ACC112 (cell line): ENCODE results near the gene ABCB6.
A peak's percentile ranks its signal among the peaks of the same experiment; 100 is the strongest.

Experiments used
- H2AFZ ChIP-seq: fragments of 200-600 bp; sonication (generic); one replicate; pipeline ENCODE4 v1.6.0; 2017; ENCODE audit warnings: antibody characterized with exemption, low read length; ENCODE audit not compliant: unreplicated experiment
- H3K27ac ChIP-seq: fragments of 200-600 bp; sonication (generic); 2 replicates; pipeline ENCODE4 v1.5.1; 2014; ENCODE audit warnings: low read depth, mild to moderate bottlenecking, antibody characterized with exemption, low read length, moderate library complexity
- H3K27me3 ChIP-seq: fragments of 200-600 bp; sonication (generic); 2 replicates; pipeline ENCODE4 v1.6.1; 2014; ENCODE audit warnings: mild to moderate bottlenecking, antibody characterized with exemption, low read length, moderate library complexity, mixed read lengths; ENCODE audit not compliant: insufficient read depth
- H3K36me3 ChIP-seq: fragments of 200-600 bp; sonication (generic); 2 replicates; pipeline ENCODE4 v1.6.1; 2016; ENCODE audit warnings: mild to moderate bottlenecking, antibody characterized with exemption, low read length, moderate library complexity, mixed read lengths; ENCODE audit not compliant: insufficient read depth
- H3K4me1 ChIP-seq: fragments of 200-600 bp; sonication (generic); one replicate; pipeline ENCODE4 v1.6.1; 2016; ENCODE audit warnings: low read length, mixed read lengths; ENCODE audit not compliant: insufficient read depth, unreplicated experiment, control insufficient read depth
- H3K4me3 ChIP-seq: fragments of 200-600 bp; sonication (generic); 2 replicates; pipeline ENCODE4 v1.5.1; 2014; ENCODE audit warnings: mild to moderate bottlenecking, low read depth, low read length
- H3K79me2 ChIP-seq: fragments of 200-600 bp; sonication (generic); one replicate; pipeline ENCODE4 v1.6.0; 2016; ENCODE audit warnings: low read length; ENCODE audit not compliant: control insufficient read depth, unreplicated experiment, insufficient read depth

Gene ABCB6

DNA sequence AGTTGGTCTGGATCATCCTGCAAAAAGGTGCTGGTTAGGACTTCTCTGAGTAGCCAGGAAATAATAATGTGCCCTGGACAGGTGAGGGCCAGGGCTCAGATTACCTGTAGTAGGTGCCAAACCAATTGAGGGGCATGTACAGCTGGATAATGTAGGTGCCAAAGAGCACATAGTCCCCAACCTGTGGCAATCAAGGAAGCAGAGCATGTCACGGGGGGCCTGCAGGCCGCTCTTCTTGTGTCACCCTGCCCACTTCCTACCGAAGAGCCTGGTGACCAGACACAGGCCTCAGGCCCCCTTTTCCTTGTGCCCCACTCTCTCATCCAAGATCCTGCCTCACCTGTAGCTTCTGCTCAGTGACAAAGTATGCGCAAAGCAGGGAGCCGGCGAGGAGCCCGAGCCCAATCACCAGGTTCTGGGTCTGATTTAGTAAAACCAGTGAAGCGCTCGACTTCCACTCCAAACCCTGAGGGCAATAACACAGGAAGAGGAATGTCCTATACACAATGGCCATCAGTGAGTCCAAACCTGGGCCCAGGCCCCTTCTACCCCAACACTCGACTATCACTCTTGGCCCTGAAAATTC lies 5.2 kb downstream of the ABCB6 start:
- H2AFZ ChIP-seq, result no peak overlapping the region
- H3K36me3 ChIP-seq, result peaks cover 16% of the 10 kb centered on the region; the same call in 1 of the 2 replicates
- no peaks in the 10 kb centered on the region for H3K27me3 ChIP-seq
- H3K27ac ChIP-seq, result no peak overlapping the region
- no peak overlapping the region for H3K4me3 ChIP-seq
- H3K79me2 ChIP-seq, result peaks cover 9% of the 10 kb centered on the region
- peaks cover 18% of the 10 kb centered on the region for H3K4me1 ChIP-seq

DNA sequence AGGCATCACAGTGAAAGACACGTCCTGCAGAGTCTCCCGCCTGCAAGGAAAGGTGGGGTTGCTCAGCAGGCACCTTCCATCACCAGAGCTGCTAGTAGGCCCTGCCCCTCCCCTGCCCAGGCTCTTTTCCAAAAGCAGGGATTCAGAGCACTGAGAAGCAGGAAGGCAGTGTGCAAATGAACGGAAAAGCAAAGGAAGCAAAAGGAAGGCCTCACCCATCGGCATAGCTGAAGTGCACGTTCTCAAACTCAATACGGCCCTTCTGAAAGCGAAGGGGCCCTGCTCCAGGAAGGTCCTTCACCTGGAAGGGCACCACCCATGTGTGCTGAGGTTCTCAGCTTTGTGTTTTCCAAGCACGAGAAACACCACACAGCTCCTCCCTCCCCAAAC lies 5.7 kb downstream of the ABCB6 start:
- Histone ChIP-seq H3K27ac (no peak overlapping the region), H3K36me3 (peaks cover 16% of the 10 kb centered on the region; the same call in 1 of the 2 replicates)

DNA sequence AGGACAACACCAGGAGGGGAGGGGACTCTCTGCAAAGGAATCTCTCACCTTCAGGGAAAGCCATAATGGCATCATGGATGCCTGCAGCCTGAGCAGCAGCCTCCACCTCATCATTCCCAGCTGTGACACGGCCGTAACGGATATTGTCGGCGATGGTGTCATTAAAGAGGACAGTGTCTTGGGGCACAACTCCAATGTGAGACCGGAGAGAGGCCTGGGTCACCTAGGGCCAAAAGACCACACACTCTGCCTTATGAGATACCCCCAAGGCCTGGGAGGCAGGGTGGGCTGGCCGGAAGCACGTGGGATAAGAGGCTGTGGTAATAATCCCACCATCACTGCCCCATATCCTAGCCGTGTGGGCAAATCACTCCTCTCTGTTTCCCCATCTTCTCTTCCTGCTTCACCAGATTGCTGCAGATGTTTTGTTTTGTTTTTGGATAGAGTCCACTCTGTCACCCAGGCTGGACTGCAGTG lies 7.8 kb downstream of the ABCB6 start:
- Histone ChIP-seq H3K4me1 (peaks cover 22% of the 10 kb centered on the region), H3K27ac (no peak overlapping the region), H3K79me2 (peaks cover 2% of the 10 kb centered on the region), H3K27me3 (no peaks in the 10 kb centered on the region), H3K36me3 (peaks cover 14% of the 10 kb centered on the region; the same call in 1 of the 2 replicates), H3K4me3 (no peak overlapping the region), H2AFZ (no peak overlapping the region)

More for the DNA sequence above, 5.7 kb downstream of the ABCB6 start:
- Histone ChIP-seq H3K79me2 (peaks cover 9% of the 10 kb centered on the region), H2AFZ (no peak overlapping the region), H3K4me1 (peaks cover 24% of the 10 kb centered on the region), H3K27me3 (no peaks in the 10 kb centered on the region), H3K4me3 (no peak overlapping the region)

DNA sequence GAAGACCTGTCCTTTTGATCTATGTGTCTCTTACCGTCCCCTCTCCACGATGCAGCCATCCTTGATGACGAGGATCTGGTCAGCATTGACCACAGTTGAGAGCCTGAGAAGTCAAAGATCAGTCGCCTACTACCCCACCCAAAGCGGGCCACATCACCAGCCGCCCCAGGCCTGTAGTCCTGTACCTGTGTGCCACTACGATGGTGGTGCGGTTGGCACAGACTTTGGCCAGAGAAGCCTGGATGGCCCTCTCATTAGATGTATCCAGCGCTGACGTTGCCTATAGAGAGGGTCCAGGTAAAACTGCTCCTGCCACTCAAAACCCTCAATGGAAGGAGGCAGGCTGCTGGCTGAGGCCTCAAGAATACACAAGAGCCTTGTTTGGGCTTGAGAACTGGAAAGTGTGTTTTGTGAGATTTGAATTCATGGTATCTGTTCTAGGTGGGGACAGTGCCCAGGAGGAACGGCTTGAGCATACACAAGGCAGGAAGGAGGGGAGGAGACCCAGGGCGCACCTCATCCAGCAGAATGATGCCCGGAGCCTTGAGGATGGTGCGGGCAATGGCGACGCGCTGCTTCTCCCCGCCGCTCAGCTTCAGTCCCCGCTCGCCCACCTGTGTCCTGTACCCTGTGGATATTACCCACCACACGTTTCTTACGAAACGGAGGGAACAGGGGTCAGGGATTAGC lies 8.4 kb downstream of the ABCB6 start:
- Histone ChIP-seq H3K36me3 (peaks cover 11% of the 10 kb centered on the region; the same call in 1 of the 2 replicates), H3K4me1 (peaks cover 23% of the 10 kb centered on the region), H3K27ac (no peak overlapping the region)

DNA sequence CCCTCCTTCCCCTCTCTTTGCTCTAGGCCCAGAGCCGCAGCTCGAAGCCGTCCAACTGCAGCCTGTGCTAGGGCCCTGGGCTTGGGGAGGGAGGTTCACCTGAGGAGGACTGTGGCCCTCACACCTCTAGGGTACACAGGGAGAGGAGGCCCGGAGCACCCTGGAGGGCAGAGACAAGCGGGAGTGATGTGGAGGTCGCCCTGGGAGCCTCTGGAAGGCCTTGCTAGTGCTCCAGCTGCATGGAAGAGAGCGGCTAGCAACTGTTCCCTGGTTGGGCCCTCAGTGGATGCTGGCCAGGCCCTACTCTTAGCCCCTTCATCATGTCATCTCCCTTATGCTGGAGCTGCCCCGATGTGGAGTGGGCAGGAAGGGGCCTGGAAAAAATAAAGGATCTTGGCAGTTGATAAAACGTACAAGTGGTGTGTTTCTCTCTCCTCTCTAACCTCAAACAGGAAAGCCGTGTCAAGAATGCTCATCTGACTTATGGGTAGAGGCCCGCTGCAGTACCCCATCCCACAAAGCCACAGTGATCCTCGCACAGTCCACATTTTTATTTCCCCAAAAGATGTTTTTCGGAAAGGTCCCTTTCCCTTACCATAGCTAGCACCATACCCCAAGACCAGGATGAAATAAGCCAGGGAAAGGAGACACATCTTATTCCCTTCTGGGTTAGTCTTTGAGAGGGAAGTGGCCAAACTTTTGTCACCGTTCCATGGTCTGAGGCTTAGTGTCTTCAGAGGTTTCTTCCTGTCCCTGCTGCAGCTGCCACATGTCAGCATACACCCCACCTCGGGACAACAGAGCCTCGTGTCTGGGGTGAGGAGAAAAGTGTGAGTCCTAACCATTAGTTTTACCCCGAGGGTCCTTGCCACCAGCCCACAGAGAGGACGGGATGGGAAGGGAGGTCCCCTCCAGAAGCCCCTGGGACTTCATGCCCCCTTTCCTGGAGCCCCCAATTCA lies 9.2 kb downstream of the ABCB6 start:
- Histone ChIP-seq H3K36me3 (peaks cover 5% of the 10 kb centered on the region; the same call in 1 of the 2 replicates), H3K4me3 (no peak overlapping the region), H3K27ac (no peak overlapping the region), H3K27me3 (no peaks in the 10 kb centered on the region), H3K79me2 (no peaks in the 10 kb centered on the region), H3K4me1 (peaks cover 23% of the 10 kb centered on the region), H2AFZ (no peak overlapping the region)

More for the DNA sequence above, 8.4 kb downstream of the ABCB6 start:
- H3K79me2 ChIP-seq, result no peaks in the 10 kb centered on the region
- H2AFZ ChIP-seq, result no peak overlapping the region
- H3K27me3 ChIP-seq, result no peaks in the 10 kb centered on the region
- H3K4me3 ChIP-seq, result no peak overlapping the region

DNA sequence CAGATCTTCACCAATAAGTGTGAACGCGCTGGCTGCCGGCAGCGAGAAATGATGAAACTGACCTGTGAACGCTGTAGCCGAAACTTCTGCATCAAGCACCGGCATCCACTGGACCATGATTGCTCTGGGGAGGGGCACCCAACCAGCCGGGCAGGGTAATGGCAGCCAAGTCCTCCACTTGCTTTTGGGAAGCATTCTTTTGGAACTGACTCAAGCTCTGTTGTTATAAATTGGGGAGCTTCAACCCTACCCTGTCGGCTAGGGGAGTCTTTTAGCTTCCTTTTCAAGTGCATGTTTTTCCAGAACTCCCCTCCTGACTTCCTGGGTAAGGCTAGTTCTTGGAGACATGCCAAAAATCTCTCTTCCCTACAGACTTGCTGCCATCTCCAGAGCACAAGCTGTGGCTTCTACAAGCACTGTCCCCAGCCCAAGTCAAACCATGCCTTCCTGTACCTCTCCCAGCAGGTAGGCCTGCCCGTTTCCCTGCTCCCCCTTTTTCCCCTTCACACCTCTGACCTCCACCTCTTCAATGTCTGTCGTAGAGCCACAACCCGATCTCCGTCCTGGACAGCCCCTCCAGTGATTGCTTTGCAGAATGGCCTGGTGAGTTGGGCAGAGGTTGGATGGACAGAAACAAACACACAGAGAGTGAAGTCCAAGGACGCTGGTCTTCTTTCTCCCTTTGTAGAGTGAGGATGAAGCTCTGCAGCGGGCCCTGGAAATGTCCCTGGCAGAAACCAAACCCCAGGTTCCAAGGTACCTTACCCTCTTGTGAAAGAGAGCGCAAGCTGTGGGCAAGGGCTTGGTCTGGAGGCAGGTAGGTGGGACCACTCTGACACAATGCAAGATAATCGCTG lies 10.6 kb downstream of the ABCB6 start:
- H3K4me1 ChIP-seq, result peaks cover 23% of the 10 kb centered on the region
- H3K27me3 ChIP-seq, result no peaks in the 10 kb centered on the region
- H3K36me3 ChIP-seq, result peaks cover 2% of the 10 kb centered on the region; the same call in 1 of the 2 replicates
- 0 out of 2 replicates have a peak overlapping the region, but pooled peaks have one; percentile 25 for H3K27ac ChIP-seq
- no peak overlapping the region for H2AFZ ChIP-seq
- H3K4me3 ChIP-seq, result peak overlapping the region; percentile 86
- H3K79me2 ChIP-seq, result no peaks in the 10 kb centered on the region

DNA sequence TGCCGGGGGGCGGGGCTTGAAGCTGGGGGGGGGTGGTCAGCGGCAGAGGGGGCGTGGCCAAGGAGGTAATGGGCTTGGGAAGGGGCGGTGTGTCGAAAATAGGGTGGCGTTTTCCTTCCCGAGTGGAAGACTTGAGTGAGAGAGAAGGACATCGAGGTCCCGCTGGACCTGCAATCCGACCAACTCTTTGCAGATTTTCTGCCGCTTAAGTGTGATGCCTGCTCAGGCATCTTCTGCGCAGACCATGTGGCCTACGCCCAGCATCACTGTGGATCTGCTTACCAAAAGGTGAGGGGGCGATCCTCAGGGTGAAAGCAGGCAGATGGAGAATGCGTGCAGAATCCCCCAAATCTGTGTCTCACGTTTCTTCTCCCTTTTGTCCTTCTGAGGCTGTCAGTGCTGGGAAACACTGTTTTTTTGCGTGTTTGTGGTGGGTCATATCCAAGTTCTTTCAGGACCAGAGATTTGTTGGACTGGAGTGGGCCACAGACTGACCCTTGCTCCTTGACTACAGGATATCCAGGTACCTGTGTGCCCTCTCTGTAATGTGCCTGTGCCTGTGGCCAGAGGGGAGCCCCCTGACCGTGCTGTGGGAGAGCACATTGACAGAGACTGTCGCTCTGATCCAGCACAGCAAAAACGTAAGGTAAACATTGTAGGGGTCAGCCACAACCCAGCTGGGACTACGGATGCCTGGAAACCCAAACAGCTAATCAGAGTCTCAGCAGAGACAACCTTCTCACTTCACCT lies 11.4 kb downstream of the ABCB6 start:
- no peak overlapping the region for H2AFZ ChIP-seq

DNA sequence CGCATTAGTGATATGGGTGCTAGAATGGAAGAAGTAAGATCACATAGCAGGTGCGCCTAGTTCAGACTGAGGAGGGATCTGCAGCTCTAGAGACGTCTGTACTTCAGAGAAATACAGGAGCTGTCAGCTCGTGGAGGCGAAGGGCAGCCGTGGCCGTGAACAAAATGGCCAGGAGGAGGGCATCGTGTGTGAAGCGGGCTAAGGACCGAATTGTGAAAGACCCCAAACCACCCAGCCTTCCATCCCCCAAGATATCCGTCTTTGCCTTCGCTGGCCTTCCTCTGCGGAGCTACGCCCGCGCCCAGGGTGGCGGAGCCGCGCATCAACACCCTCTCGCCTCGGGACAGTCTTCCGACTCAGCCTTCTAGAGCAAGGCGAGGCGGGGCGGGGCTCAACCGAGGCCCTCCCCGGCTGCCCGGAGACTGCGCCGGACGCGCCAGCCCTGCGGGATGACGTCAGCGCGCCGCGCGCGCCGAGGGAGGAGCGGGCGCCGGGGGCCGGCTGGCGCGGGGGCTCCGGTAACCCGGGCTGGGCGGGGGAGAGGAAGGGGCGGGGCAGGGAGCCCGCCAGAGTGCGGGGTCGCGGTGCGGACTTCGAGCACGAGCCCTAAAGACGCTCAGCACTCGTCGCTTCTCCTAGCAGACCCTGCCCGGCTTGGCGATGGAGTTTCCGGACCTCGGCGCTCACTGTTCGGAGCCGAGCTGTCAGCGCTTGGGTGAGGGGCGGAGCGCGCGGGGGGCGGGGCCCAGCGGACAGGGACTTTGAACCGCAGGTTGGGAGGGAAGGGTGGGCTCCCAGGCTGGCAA lies 12.2 kb downstream of the ABCB6 start, which contains the start of gene ZFAND2B:
ZFAND2B (plus strand) TSS at position 455 of the 806 bp plus-strand sequence; CDS start at position 661, 206 bp downstream.
- Histone ChIP-seq H3K36me3 (peaks cover 2% of the 10 kb centered on the region; the same call in 1 of the 2 replicates), H3K27ac (peak within 1 kb of the TSS; percentile 71), H2AFZ (peak within 1 kb of the TSS; percentile 88), H3K4me1 (peaks cover 23% of the 10 kb centered on the region), H3K27me3 (no peaks in the 10 kb centered on the region), H3K4me3 (peak within 1 kb of the TSS; percentile 86), H3K79me2 (no peaks in the 10 kb centered on the region)

More for the DNA sequence above, 11.4 kb downstream of the ABCB6 start:
- Histone ChIP-seq H3K4me1 (peaks cover 23% of the 10 kb centered on the region), H3K36me3 (peaks cover 2% of the 10 kb centered on the region; the same call in 1 of the 2 replicates), H3K4me3 (peak overlapping the region; percentile 86), H3K27ac (peak overlapping the region; percentile 71), H3K27me3 (no peaks in the 10 kb centered on the region), H3K79me2 (no peaks in the 10 kb centered on the region)

DNA sequence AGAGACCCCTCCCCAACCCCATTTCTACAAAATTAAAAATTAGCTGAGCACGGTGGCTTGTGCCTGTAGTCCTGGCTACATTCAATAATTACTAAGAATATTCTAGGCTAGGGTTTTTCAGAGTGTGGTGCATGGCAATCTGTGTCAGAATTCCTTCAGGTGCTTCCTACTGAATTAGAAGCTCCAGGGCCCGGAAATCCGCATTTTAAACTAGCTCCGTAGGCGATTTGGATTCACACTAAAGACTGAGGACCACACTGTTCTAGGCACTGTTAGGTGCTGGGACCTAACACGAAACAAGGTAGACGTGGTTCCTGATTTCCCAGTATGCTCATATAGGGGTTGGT lies 12.8 kb downstream of the ABCB6 start:
- Histone ChIP-seq H3K4me3 (peak overlapping the region; percentile 86), H2AFZ (peak overlapping the region; percentile 88), H3K27ac (peak overlapping the region; percentile 71), H3K27me3 (no peaks in the 10 kb centered on the region), H3K4me1 (peaks cover 23% of the 10 kb centered on the region), H3K36me3 (peaks cover 2% of the 10 kb centered on the region; the same call in 1 of the 2 replicates), H3K79me2 (no peaks in the 10 kb centered on the region)
